Gastrocnemius medialis (tissue), 4 donors: ENCODE data around the gene SOWAHB.

Source experiments
- CTCF ChIP-seq, 5 experiments: fragments of 450-650 bp in 3 of 5; fragments of 200-600 bp in 2 of 5; sonication (generic) in 2 of 5; IDR thresholded peaks in 4 of 5; conservative IDR thresholded peaks in 1 of 5; 1 replicate in 4 of 5; 2 replicates in 1 of 5; pipeline ENCODE4 v1.5.1; 2016 to 2019; ENCODE audit warnings: antibody characterized with exemption in 5 of 5, mild to moderate bottlenecking in 3 of 5, moderate library complexity in 3 of 5
- POLR2A ChIP-seq, 2 donors: fragments of 450-650 bp; IDR thresholded peaks; one replicate each; pipeline ENCODE4 v1.6.1; 2017; ENCODE audit warnings: antibody characterized with exemption in 2 of 2, mild to moderate bottlenecking in 2 of 2, moderate library complexity in 2 of 2

GRCh38 chr4:76892601-76893000, 5.3 kb downstream of the SOWAHB start:
- no peak for TF ChIP-seq CTCF (IDR thresholded peaks at IDR 0.05 in 4 of 5, conservative IDR thresholded peaks at IDR 0.05 in 1 of 5)
- TF ChIP-seq POLR2A (IDR thresholded peaks at IDR 0.05) = no peak
